Trophoblast cell (in vitro differentiated cells and primary cell): Measurements from ENCODE around the gene SLC29A3.

Experiments used
- DNase-seq, 2 donors: peaks; one replicate each; pipeline ENCODE4 v3.0.0-alpha.2; 2016
- H2AFZ ChIP-seq: 2 replicates; pipeline ENCODE4 v1.6.1; 2013; ENCODE audit warnings: low read length, moderate library complexity, mild to moderate bottlenecking; ENCODE audit not compliant: insufficient read depth, poor library complexity
- H2AK5ac ChIP-seq: 2 replicates; pipeline ENCODE4 v1.6.1; 2013; ENCODE audit warnings: mild to moderate bottlenecking, low read length
- H2BK120ac ChIP-seq: 2 replicates; pipeline ENCODE4 v1.6.1; 2013; ENCODE audit warnings: low read length, mild to moderate bottlenecking, moderate library complexity; ENCODE audit not compliant: insufficient read depth, poor library complexity
- H2BK12ac ChIP-seq: 2 replicates; pipeline ENCODE4 v1.6.1; 2013; ENCODE audit warnings: mild to moderate bottlenecking, low read length, moderate library complexity
- H2BK5ac ChIP-seq: 2 replicates; pipeline ENCODE4 v1.6.1; 2013; ENCODE audit warnings: low read length, low read depth, moderate library complexity, mild to moderate bottlenecking; ENCODE audit not compliant: poor library complexity
- H3K14ac ChIP-seq: 2 replicates; pipeline ENCODE4 v1.6.1; 2013; ENCODE audit warnings: mild to moderate bottlenecking, low read length
- H3K18ac ChIP-seq: 2 replicates; pipeline ENCODE4 v1.6.1; 2013; ENCODE audit warnings: mild to moderate bottlenecking, low read length
- H3K23ac ChIP-seq: 2 replicates; pipeline ENCODE4 v1.6.1; 2013; ENCODE audit warnings: low read length
- H3K27ac ChIP-seq: 2 replicates; pipeline ENCODE4 v1.5.1; 2013; ENCODE audit warnings: low read depth, mild to moderate bottlenecking, inconsistent platforms, low read length, moderate library complexity
- H3K27me3 ChIP-seq: 2 replicates; pipeline ENCODE4 v1.6.1; 2013; ENCODE audit warnings: inconsistent platforms, mild to moderate bottlenecking, low read length, moderate library complexity; ENCODE audit not compliant: insufficient read depth
- H3K36me3 ChIP-seq, 2 experiments: 1 replicate in 1 of 2; 2 replicates in 1 of 2; pipeline ENCODE4 v1.6.1; 2013; ENCODE audit warnings: low read length in 2 of 2, mild to moderate bottlenecking in 2 of 2, moderate library complexity in 1 of 2; ENCODE audit not compliant: insufficient read depth in 2 of 2, control insufficient read depth in 1 of 2
- H3K4ac ChIP-seq: 2 replicates; pipeline ENCODE4 v1.6.1; 2013; ENCODE audit warnings: low read depth, mild to moderate bottlenecking, low read length, moderate library complexity
- H3K4me1 ChIP-seq, 2 experiments: 1 replicate in 1 of 2; 2 replicates in 1 of 2; pipeline ENCODE4 v1.6.1; 2013; ENCODE audit warnings: low read length in 2 of 2, mild to moderate bottlenecking in 2 of 2, moderate library complexity in 1 of 2; ENCODE audit not compliant: insufficient read depth in 2 of 2, control insufficient read depth in 1 of 2
- H3K4me2 ChIP-seq: 2 replicates; pipeline ENCODE4 v1.6.1; 2013; ENCODE audit warnings: inconsistent platforms, mild to moderate bottlenecking, low read length, moderate library complexity
- H3K4me3 ChIP-seq: 2 replicates; pipeline ENCODE4 v1.5.1; 2013; ENCODE audit warnings: mild to moderate bottlenecking, low read depth, low read length, inconsistent platforms
- H3K79me1 ChIP-seq: one replicate; pipeline ENCODE4 v1.6.1; 2013; ENCODE audit warnings: low read length
- H3K79me2 ChIP-seq: 2 replicates; pipeline ENCODE4 v1.6.1; 2013; ENCODE audit warnings: low read length, mild to moderate bottlenecking; ENCODE audit not compliant: control insufficient read depth, insufficient read depth, poor library complexity
- H3K9ac ChIP-seq: 2 replicates; pipeline ENCODE4 v1.6.1; 2013; ENCODE audit warnings: mild to moderate bottlenecking, low read length
- H3K9me3 ChIP-seq: 2 replicates; pipeline ENCODE4 v1.6.1; 2013; ENCODE audit warnings: low read depth, mild to moderate bottlenecking, control low read depth, inconsistent platforms, low read length; ENCODE audit not compliant: insufficient read depth
- H4K12ac ChIP-seq: 2 replicates; pipeline ENCODE4 v1.6.1; 2013; ENCODE audit warnings: low read depth, mild to moderate bottlenecking, low read length, moderate library complexity
- H4K8ac ChIP-seq: 2 replicates; pipeline ENCODE4 v1.6.1; 2013; ENCODE audit warnings: low read depth, mild to moderate bottlenecking, low read length, moderate library complexity
- H4K91ac ChIP-seq: one replicate; pipeline ENCODE4 v1.6.1; 2013; ENCODE audit warnings: low read depth, mild to moderate bottlenecking, low read length, moderate library complexity
- WGBS: extraction: QIAGEN DNeasy Blood & Tissue Kit; methylation state at CpG from one replicate; pipeline ENCODE4 v1.1.7; 2013; ENCODE audit warnings: missing lambda C conversion rate; ENCODE audit not compliant: insufficient read length, insufficient coverage; ENCODE audit errors: extremely low coverage; 5-methylcytosine and 5-hydroxymethylcytosine counted together

The SLC29A3 gene

DNA sequence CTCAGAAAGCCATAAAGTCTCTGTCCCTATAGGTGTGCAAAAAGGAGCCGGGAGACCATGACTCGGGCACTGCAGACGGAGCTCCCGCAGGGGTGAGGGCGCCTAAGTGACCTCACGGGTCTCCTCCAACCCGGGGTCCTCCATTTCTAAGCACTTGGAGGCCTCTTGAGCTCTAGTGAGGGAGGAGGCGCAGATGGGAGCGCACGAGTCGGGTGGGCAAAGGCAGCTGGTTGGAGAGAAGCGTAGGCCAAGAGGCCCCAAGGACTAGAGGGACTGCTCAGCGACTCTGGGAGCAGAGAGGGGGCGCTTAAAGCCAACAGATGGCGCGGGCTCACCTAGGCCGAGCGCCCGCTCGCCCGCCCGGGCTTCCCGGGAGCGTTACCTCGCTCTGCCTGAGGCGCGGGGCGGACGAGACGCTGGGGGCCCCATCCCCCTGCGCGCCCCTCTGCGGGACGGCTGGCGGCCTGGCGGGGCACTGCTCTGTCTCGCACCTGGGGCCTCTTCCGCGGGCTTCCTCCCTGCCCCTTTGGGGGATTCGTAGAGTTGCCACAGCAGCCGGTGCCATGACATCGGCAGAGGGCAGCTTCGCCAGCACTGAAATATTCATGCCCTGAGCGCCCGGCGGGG lies 77.1 kb downstream of the SLC29A3 start:
- H3K36me3 ChIP-seq: no peaks in the 10 kb centered on the region
- no peak overlapping the region for H3K4ac ChIP-seq
- H2BK120ac ChIP-seq: no peak overlapping the region
- H3K4me3 ChIP-seq: peak overlapping the region; percentile 2
- no peak overlapping the region for H3K18ac ChIP-seq
- no peak overlapping the region for H2AK5ac ChIP-seq
- H3K27ac ChIP-seq: no peak overlapping the region
- peaks cover 4 to 6% of the 10 kb centered on the region in 2 experiments for H3K4me1 ChIP-seq
- no peak overlapping the region for H3K9ac ChIP-seq
- no peak overlapping the region for H3K14ac ChIP-seq
- no peaks in the 10 kb centered on the region for H3K79me1 ChIP-seq
- WGBS: no CpG with 5 or more reads among the region's 46 CpGs
- H3K4me2 ChIP-seq: peak overlapping the region; percentile 56
- H4K12ac ChIP-seq: no peak overlapping the region
- no peak overlapping the region for H3K23ac ChIP-seq
- H4K91ac ChIP-seq: no peak overlapping the region
- H4K8ac ChIP-seq: no peak overlapping the region
- H3K9me3 ChIP-seq: peaks cover 3% of the 10 kb centered on the region
- peaks cover 24% of the 10 kb centered on the region for H3K27me3 ChIP-seq
- peak; percentile 29 to 65 for DNase-seq
- H2BK12ac ChIP-seq: no peak overlapping the region
- H2AFZ ChIP-seq: no peak overlapping the region
- no peaks in the 10 kb centered on the region for H3K79me2 ChIP-seq
- H2BK5ac ChIP-seq: no peak overlapping the region

- no peak within 1 kb of the TSS for H4K8ac ChIP-seq
- no peak within 1 kb of the TSS for H4K91ac ChIP-seq
- no peak within 1 kb of the TSS for H3K27ac ChIP-seq
- no peak within 1 kb of the TSS for H3K23ac ChIP-seq
- no peak within 1 kb of the TSS for H2AFZ ChIP-seq
- peak within 1 kb of the TSS; percentile 60 for H3K4me2 ChIP-seq
- H3K4me1 ChIP-seq: peaks cover 4 to 6% of the 10 kb centered on the region in 2 experiments
- no peaks in the 10 kb centered on the region for H3K36me3 ChIP-seq
- H2BK5ac ChIP-seq: no peak within 1 kb of the TSS
- no peak within 1 kb of the TSS for H3K9ac ChIP-seq
- no peak within 1 kb of the TSS for H3K18ac ChIP-seq
- H3K79me2 ChIP-seq: no peaks in the 10 kb centered on the region
- peaks cover 24% of the 10 kb centered on the region for H3K27me3 ChIP-seq
- no peak within 1 kb of the TSS for H4K12ac ChIP-seq
- peak within 1 kb of the TSS; percentile 33 for H3K4me3 ChIP-seq
- no peak within 1 kb of the TSS for H2BK120ac ChIP-seq
- no CpG with 5 or more reads among the region's 91 CpGs for WGBS
- no peak within 1 kb of the TSS for H3K4ac ChIP-seq
- H2AK5ac ChIP-seq: no peak within 1 kb of the TSS
- no peaks in the 10 kb centered on the region for H3K79me1 ChIP-seq
- DNase-seq: peak; percentile 42 to 69
- H3K9me3 ChIP-seq: peaks cover 3% of the 10 kb centered on the region
- no peak within 1 kb of the TSS for H2BK12ac ChIP-seq
- no peak within 1 kb of the TSS for H3K14ac ChIP-seq
Observed at GRCh38 chr10:71396711-71397295, 77.7 kb downstream of the SLC29A3 start, which contains the start of gene CDH23. TSS of gene CDH23 (plus strand) at chr10:71396920. CDS start at chr10:71439832, 42,912 bp downstream.

DNA sequence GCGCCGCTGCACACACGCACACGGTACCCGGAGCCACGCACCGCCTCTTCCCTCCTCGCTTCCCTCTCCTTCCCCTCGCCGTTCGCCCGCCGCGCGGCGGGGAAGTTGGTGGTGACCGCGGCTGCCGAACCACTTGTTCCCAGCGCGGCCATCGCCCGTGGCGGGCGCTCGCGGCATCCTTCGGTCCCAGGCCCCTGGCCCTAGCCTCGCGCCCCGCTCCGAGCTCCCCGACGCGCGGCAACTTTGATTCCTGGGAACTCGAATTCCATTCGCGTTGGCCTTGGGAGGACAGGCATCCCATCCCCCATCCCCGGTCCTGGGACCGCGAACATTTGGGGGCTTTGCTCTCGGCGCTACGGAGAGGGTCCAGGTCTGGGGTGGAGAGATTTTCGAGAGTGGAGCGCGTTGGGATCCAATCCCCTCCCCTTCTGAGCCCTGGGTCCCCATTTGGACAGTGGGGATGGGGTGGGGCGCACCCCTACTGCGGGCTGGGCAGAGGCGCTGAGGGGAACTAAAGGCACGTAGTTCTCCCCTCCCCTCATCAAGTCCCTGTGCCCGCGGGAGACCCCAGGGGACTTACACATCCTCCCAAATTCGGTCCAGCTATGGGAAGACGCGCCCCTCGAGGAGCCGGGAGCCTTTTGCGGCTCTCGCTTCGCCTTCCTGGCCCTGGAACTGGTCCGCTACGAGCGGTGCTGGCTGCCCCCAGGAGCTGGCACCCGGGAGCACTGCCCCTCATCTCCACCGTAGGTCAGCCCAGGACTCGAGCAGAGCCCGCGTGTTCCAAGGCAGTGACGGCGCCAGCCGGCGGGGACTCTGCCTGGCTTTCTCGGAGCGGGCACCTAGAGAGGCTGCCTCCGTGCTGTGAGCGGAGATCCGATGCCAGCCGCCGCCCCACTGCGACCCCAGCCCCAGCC lies 78.5 kb downstream of the SLC29A3 start:
- DNase-seq: peak in 1 of 2 donors; percentile 33
- Histone ChIP-seq H3K27ac (no peak overlapping the region), H3K9me3 (peaks cover 3% of the 10 kb centered on the region), H3K9ac (no peak overlapping the region), H2BK5ac (no peak overlapping the region), H2AFZ (no peak overlapping the region), H3K79me2 (no peaks in the 10 kb centered on the region), H3K36me3 (no peaks in the 10 kb centered on the region), H2AK5ac (no peak overlapping the region), H4K8ac (no peak overlapping the region), H3K4ac (no peak overlapping the region), H3K4me3 (peak overlapping the region; percentile 33), H3K23ac (no peak overlapping the region), H3K27me3 (peaks cover 24% of the 10 kb centered on the region), H4K91ac (no peak overlapping the region), H3K18ac (no peak overlapping the region), H3K4me1 (peaks cover 4 to 6% of the 10 kb centered on the region in 2 experiments), H3K79me1 (no peaks in the 10 kb centered on the region), H3K14ac (no peak overlapping the region), H2BK120ac (no peak overlapping the region), H2BK12ac (no peak overlapping the region), H3K4me2 (peak overlapping the region; percentile 60), H4K12ac (no peak overlapping the region)
- WGBS: no CpG with 5 or more reads among the region's 82 CpGs

DNA sequence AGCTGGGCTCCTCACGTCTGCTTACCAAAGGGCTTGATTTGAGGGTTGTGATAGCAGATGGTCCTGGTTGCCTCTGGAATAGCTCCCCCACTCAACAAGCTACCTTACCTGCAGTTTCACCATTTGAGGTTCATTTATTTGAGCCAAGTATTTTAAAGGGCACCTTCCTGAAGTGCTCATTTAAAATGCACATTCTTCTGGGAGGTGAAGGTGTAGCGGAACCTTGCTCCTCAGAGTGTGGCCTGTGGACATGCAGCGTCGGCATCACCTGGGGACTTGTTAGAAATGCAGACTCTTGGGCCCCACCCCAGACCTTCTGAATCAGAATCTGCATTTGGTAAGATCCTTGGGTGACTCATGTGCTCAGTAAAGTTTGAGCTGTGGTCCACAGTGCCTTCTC lies 79.9 kb downstream of the SLC29A3 start:
- Histone ChIP-seq H3K14ac (no peak overlapping the region), H3K4me2 (no peak overlapping the region), H3K79me2 (no peaks in the 10 kb centered on the region), H3K4me3 (no peak overlapping the region), H2AFZ (no peak overlapping the region), H3K79me1 (no peaks in the 10 kb centered on the region), H2BK5ac (no peak overlapping the region), H4K91ac (no peak overlapping the region), H3K4ac (no peak overlapping the region), H3K18ac (no peak overlapping the region), H3K23ac (no peak overlapping the region), H3K27me3 (peaks cover 24% of the 10 kb centered on the region), H3K36me3 (no peaks in the 10 kb centered on the region), H2AK5ac (no peak overlapping the region), H3K9me3 (peaks cover 3% of the 10 kb centered on the region), H2BK120ac (no peak overlapping the region), H3K9ac (no peak overlapping the region), H3K4me1 (peaks cover 4 to 6% of the 10 kb centered on the region in 2 experiments), H4K8ac (no peak overlapping the region), H4K12ac (no peak overlapping the region), H3K27ac (no peak overlapping the region), H2BK12ac (no peak overlapping the region)
- no peak for DNase-seq
- no CpG with 5 or more reads among the region's 4 CpGs for WGBS
